ENCODE measurements around the gene CPTP. TPM values are rescaled to one million over a fixed set of nuclear protein-coding genes. Genes with fewer than 3 reads are reported as not detected.

Gene CPTP
- total and polyA plus RNA-seq, 8 donors: 6.6 to 226 (median 22.8) TPM

DNA sequence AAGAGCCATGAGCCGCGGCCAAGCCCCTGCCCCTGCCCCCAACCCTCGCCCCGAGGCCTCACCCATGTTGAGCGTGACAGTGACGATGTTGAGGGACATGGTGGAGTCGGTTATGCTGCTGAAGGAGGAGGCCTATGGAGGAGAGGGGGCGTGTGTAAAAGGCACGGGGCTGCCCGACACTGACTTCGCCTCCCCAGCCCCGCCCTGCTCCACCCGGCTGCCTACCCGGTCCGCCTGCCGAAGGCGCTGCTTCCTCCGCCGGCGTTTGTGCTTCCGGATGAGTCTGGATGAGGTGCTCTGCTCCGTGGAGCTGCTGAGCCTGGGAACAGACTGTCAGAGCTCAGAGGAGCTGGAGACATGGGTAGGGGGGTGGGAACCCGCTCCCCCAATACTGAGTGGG is 15.6 kb downstream of the CPTP start:
- WGBS, 5 donors: 85 to 95% (median 89%) methylated on average over 10 to 23 of the region's 23 CpGs
- H3K36me3 ChIP-seq: peaks cover 32 to 74% (median 72%) of the 10 kb centered on the region in 4 donors
- no peak overlapping the region for H3K4me3 ChIP-seq
- H3K27me3 ChIP-seq: no peaks in the 10 kb centered on the region
- no peaks in the 10 kb centered on the region for H3K9me3 ChIP-seq
- DNase-seq: no peak
- TF ChIP-seq POLR2A (IDR thresholded peaks at IDR 0.05): no peak
- TF ChIP-seq POLR2AphosphoS5 (IDR thresholded peaks at IDR 0.05): no peak
- TF ChIP-seq EP300 (IDR thresholded peaks at IDR 0.05): no peak
- TF ChIP-seq, protein P1, sequence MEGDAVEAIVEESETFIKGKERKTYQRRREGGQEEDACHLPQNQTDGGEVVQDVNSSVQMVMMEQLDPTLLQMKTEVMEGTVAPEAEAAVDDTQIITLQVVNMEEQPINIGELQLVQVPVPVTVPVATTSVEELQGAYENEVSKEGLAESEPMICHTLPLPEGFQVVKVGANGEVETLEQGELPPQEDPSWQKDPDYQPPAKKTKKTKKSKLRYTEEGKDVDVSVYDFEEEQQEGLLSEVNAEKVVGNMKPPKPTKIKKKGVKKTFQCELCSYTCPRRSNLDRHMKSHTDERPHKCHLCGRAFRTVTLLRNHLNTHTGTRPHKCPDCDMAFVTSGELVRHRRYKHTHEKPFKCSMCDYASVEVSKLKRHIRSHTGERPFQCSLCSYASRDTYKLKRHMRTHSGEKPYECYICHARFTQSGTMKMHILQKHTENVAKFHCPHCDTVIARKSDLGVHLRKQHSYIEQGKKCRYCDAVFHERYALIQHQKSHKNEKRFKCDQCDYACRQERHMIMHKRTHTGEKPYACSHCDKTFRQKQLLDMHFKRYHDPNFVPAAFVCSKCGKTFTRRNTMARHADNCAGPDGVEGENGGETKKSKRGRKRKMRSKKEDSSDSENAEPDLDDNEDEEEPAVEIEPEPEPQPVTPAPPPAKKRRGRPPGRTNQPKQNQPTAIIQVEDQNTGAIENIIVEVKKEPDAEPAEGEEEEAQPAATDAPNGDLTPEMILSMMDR (IDR thresholded peaks at IDR 0.05): no peak
- intact Hi-C loops (cut with DNase I; ENCODE audit: low total_unique reads): no loop called here
- no peak overlapping the region for H3K27ac ChIP-seq
- H3K4me1 ChIP-seq: peaks cover 11 to 43% (median 30%) of the 10 kb centered on the region in 4 donors

DNA sequence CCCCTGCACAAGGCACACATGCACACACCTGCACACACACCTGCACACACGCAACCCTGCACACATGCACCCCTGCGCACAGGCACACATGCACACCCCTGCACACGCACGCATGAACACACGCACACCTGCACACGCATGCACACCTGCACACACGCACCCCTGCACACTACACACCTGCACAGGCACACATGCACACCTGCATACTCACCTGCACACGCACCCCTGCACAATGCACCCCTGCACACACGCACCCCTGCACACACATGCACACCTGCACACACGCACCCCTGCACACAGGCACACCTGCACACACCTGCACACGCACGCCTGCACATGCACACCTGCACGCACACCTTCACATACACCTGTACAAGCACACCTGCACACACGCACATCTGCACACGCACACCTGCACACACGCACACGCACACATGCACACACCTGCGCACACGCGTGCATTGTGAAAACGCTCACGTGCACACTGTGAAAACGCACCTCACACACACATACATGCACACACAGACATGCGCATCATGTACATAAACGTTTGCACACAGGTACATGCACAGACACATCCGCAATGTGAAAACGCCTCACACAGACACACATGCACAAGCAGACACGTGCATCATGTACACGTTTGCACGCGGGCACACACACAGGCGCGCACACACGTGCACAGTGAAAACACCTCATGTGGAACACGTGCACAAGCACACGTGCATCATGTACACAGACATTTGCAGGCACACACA is 16.4 kb downstream of the CPTP start:
- 90 to 94% (median 92%) methylated on average over 34 to 36 of the region's 36 CpGs for WGBS, 5 donors
- Histone ChIP-seq H3K27ac (no peak overlapping the region), H3K4me3 (no peak overlapping the region), H3K36me3 (peaks cover 32 to 67% (median 64%) of the 10 kb centered on the region in 4 donors), H3K4me1 (peaks cover 19 to 51% (median 38%) of the 10 kb centered on the region in 4 donors), H3K9me3 (no peaks in the 10 kb centered on the region), H3K27me3 (no peaks in the 10 kb centered on the region)
- no peak for DNase-seq
- TF ChIP-seq EP300 (IDR thresholded peaks at IDR 0.05) (no peak), POLR2AphosphoS5 (IDR thresholded peaks at IDR 0.05) (no peak), POLR2A (IDR thresholded peaks at IDR 0.05) (no peak)
- TF ChIP-seq, protein P1 (IDR thresholded peaks at IDR 0.05): no peak
- intact Hi-C loops (cut with DNase I; ENCODE audit: low total_unique reads): no loop called here

DNA sequence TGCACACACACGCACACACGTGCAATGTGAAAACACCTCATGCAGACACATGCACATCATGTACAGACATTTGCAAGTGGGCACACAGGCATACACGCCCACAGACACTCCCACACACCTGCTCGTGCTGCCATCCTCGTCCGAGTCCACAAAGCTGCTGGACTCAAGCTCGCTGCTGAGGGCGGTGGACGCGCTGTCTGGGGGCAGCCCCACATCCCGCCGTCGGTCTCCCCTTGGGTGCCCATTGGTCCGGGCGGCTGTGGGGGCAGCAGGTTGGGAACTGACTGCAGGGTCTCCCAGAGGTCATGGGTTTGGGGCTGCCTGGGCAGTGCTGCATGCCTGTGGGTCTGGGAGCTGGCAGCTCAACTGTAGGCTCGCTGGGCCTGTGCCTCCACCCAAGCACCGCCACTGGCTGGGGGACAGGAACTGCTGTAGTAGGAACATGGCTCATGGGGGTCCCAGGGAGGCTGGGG is 17.0 kb downstream of the CPTP start:
- TF ChIP-seq, protein P1 (IDR thresholded peaks at IDR 0.05): no peak
- TF ChIP-seq POLR2AphosphoS5 (IDR thresholded peaks at IDR 0.05) (no peak), EP300 (IDR thresholded peaks at IDR 0.05) (no peak), POLR2A (IDR thresholded peaks at IDR 0.05) (no peak)
- H3K9me3 ChIP-seq: no peaks in the 10 kb centered on the region
- 85 to 95% (median 94%) methylated on average over 8 to 17 of the region's 17 CpGs for WGBS, 5 donors
- intact Hi-C loops (cut with DNase I; ENCODE audit: low total_unique reads): no loop called here
- H3K4me1 ChIP-seq: peaks cover 25 to 57% (median 44%) of the 10 kb centered on the region in 4 donors
- no peak overlapping the region for H3K4me3 ChIP-seq
- H3K27ac ChIP-seq: no peak overlapping the region
- DNase-seq: no peak
- H3K27me3 ChIP-seq: no peaks in the 10 kb centered on the region
- H3K36me3 ChIP-seq: peaks cover 32 to 60% (median 58%) of the 10 kb centered on the region in 4 donors

DNA sequence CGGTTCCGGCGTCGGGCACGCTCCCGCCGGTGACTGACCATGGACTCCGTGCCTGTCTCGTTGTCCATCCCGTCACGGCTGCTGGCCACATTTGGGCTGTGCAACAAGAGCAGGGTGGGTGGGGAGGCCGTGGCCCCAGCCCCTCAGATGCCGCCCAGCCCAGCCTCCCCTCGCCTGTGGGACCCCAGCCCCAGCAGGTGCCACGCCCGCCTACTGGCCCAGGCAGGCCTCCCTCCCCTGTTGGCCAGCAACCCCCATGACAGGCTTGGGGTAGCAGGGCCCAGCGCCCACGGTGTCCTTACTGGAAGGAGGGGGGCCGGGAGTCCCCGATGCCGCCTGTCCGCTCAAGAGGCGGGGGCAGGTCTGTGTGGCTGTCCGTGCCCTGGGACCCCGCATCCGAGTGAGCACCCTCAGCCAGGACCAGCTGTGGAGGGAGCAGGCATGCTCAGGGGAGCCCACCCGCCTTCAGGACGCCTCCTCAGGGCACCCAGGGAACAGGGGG is 17.5 kb downstream of the CPTP start:
- TF ChIP-seq POLR2AphosphoS5 (IDR thresholded peaks at IDR 0.05) (no peak), POLR2A (IDR thresholded peaks at IDR 0.05) (no peak), EP300 (IDR thresholded peaks at IDR 0.05) (no peak)
- TF ChIP-seq, protein P1 (IDR thresholded peaks at IDR 0.05): no peak
- DNase-seq: no peak
- no peaks in the 10 kb centered on the region for H3K27me3 ChIP-seq
- no peak overlapping the region for H3K27ac ChIP-seq
- H3K4me3 ChIP-seq: no peak overlapping the region
- intact Hi-C loops (cut with DNase I; ENCODE audit: low total_unique reads): no loop called here
- 94 to 96% (median 96%) methylated on average over 13 to 28 of the region's 28 CpGs for WGBS, 5 donors
- no peaks in the 10 kb centered on the region for H3K9me3 ChIP-seq
- peaks cover 31 to 62% (median 50%) of the 10 kb centered on the region in 4 donors for H3K4me1 ChIP-seq
- peaks cover 32 to 55% (median 53%) of the 10 kb centered on the region in 4 donors for H3K36me3 ChIP-seq
